ENCODE data around the gene CPS1.

CPS1 gene

DNA sequence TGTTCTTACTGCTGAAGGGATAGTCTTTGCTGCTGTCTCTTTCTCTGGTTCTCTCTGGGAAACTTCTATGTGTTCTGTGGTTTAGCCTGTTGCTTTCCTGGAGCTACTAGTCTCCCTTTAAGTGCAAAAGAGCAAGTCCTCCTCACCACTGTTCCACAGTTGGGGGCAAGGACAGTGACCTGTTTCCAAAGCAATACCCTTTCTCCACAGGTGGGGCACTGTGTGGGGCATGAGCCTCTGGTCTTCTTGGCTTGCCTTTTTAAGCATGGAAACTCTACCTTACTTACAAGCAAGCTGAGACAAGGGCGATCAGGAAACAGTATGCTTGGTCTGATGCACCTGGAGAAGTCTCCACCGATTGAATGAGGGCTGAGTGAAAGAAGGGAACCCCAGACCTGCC, 156.7 kb downstream of the CPS1 start:
- no peak for DNase-seq

DNA sequence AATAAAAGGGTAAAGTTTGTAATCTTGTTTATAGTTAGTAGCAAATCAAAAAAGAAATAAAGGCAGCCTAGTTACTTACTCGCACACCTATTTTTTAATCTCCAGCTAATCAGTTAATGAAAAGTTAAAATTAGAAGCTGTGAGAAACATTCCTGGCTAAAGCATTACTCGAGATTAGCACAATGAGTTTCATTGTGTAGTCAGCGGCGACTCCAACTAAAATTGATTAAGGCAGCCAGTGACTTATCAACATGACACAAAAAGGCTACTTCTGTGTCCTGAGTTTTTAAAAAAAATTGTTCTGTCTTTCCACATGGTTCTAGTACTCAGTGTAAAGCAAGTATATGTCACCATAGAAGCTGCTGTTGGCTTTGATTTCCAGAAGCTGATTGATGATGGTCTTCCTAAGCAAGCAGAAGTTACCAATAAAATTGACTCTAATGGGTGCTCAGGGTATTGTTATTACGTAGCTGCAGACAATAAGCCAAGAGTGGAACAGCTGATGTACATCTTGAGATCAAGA, 159.2 kb downstream of the CPS1 start:
- no peak for DNase-seq

DNA sequence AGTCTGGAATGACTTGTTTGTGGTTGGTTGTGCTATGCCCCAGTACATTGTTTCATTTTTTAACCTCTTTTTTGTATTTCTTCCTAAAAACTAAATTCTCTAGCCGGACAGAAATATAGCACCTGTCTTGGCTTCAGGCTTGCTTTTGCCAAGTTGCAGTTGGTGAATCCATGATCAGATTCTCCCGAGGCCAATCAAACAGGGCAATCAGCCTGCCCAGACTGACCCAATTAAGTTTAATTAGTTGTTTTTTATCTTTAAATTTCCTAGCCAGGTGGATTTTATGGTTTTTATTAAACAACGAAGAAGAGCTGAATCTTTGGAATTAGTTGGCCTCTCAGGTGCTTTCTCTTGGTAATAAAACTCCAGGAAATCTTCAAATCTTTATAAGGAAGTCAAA, 162.1 kb downstream of the CPS1 start:
- DNase-seq: no peak

DNA sequence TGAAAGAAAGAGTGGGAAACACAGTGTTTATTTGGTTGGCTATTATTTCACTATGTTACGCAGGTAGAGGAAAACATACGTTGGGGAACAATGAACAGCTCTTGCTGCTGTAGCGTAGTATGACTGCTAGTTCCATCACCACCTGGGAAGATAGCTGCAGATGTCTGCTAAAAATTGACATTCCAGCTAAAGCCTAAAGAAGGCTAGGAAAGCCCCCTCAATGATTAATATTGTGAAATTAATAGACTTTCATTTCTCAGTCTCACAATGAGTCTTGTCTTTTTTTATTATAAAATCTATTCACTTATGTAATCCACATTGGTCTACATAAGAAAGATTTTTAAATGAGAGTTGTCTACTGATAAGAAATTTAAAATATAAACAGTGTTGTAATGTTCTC, 165.7 kb downstream of the CPS1 start:
- DNase-seq: no peak

DNA sequence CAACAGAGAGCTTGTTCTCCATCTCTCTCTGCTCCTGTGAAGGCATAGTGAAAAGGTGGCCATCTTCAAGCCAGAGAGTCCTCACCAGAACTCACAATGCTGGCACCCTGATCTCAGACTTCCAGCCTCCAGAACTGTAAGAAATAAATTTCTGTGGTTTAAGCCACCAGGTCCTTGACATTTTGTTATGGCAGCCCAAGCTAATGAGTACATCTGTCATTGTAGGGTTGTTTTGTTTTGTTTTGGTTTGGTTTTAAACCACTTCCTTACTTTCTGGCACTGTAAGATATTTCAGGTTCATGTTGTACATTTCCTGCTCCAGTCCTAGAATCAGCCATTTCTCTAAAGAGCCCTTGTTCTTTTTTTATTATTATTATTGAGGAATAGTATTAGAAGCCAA, 171.2 kb downstream of the CPS1 start:
- no peak for DNase-seq

Measured in stimulated activated naive CD4-positive, alpha-beta T cell treated with Interleukin-2 at 50 U/mL for 16 hours (primary cell).